ES-I3 (cell line): ENCODE measurements around the gene MYOG.

Experiments
- H3K36me3 ChIP-seq: 2 replicates; pipeline ENCODE4 v1.6.1; 2013; ENCODE audit warnings: mild to moderate bottlenecking, low read length, control low read depth, moderate library complexity; ENCODE audit not compliant: insufficient read depth
- H3K4me1 ChIP-seq: 2 replicates; pipeline ENCODE4 v1.6.1; 2013; ENCODE audit warnings: mild to moderate bottlenecking, control low read depth, low read length; ENCODE audit not compliant: insufficient read depth
- H3K9ac ChIP-seq: 2 replicates; pipeline ENCODE4 v1.6.1; 2013; ENCODE audit warnings: low read depth, mild to moderate bottlenecking, low read length, moderate library complexity
- H3K9me3 ChIP-seq: 2 replicates; pipeline ENCODE4 v1.6.1; 2013; ENCODE audit warnings: mild to moderate bottlenecking, low read length, moderate library complexity; ENCODE audit not compliant: control insufficient read depth, insufficient read depth

Gene MYOG

DNA sequence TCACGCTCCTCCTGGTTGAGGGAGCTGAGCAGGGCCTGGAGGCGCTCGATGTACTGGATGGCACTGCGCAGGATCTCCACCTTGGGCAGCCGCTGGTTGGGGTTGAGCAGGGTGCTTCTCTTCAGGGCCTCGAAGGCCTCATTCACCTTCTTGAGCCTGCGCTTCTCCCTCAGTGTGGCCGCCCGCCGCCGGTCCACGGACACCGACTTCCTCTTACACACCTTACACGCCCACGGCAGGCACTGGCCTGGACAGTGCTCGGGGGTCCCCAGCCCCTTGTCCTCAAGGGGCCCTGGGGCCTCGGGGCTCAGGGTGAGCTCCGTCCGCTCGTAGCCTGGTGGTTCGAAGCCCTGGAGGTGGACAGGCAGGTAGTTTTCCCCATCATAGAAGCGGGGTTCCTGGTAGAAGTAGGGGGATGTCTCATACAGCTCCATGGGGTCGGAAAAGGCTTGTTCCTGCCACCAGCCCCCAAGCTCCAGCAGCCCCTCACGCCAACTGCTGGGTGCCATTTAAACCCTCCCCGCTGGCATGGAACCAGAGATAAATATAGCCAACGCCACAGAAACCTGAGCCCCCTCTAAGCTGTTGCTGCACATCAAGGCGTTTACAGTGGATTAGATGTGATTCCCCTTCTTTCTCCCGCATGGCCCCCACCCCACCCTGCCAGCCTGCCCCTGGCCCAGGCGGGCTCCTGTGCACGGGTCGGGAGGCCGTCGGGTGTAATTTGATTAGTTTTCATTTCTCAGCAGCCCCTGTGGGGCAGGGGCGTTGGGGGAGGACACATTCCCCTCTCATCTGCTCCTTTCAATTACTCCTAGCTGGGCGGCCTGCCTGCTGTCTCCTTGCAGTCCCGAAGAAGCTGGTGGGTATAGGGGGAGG, at the start of gene MYOG:
Gene MYOG, minus strand, starts transcription at position 485 of the 879 bp plus-strand sequence. Its CDS starts 51 bp downstream, at position 434.
- H3K4me1 ChIP-seq, result peaks cover 9% of the 10 kb centered on the region
- no peaks in the 10 kb centered on the region for H3K9me3 ChIP-seq
- H3K9ac ChIP-seq, result no peak within 1 kb of the TSS
- no peaks in the 10 kb centered on the region for H3K36me3 ChIP-seq

DNA sequence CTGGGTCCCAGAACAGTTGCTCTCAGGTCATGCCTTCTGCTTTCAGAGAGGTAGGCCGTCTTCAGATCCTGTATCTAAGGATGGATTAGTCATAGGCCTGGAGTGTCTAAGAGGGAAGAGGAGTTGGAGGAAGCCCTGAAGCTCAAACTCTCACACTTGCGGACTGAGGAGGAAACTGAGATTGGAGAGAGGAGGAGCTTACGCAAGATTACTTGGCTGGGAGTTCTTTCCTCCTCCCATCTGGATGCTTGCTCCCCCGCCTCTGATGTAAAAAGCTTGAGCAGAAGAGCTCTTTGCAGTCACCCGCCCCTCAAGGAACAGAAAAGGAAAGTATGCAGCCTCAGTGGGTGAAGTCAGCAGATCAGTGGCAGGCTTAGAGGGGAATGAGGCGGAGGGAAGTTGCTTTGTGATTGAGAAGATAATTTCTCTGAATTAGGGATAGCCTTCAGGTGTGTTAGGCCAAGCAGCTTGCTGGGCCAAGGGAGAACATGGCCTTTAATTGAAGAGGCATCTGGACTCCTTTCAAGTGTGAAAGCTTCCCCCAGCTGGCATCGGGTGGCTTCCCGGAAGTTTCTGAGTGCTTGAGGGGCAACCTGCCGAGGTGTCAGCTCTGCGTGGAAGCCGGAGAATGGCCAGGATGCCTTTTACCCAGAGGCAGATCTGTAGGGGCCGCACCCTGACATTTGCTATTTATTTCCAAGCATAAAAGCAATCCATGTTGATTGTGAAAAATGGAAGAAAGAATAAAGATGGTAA, 48.3 kb upstream of the MYOG start:
- no peaks in the 10 kb centered on the region for H3K36me3 ChIP-seq
- H3K9me3 ChIP-seq, result no peaks in the 10 kb centered on the region
- peaks cover 18% of the 10 kb centered on the region for H3K4me1 ChIP-seq
- H3K9ac ChIP-seq, result no peak overlapping the region

DNA sequence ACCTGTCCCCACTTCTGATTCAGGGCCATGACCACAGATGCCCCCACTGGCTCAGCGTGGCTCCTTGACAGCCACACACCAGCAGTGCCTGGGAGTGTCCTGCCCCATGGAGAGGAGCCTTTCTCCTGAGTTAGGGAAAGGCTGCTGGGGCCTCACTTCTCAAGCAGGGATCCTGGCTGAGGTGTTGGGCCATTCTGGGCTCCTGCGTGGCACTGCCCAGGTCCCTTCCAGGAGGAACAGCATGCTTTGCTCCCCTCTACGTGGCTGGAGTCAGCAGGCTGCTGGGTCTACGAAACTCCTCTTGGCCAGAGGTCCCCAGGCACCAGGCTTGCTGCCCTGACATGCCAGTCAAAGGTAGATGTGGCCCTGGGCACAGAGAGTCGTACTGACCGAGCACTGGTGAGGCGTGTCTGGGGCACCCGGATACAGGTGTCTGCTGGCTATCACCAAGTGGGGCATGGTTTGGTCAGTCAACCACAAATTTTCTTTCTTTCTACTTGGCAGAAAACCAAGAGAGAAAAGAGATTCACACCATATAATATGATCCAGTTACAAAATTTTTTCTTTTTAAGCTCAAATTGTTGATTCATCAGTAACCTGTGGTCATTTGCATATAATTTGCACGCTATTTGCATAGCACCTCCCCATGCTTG, 45.9 kb upstream of the MYOG start:
- H3K9me3 ChIP-seq, result no peaks in the 10 kb centered on the region
- no peaks in the 10 kb centered on the region for H3K36me3 ChIP-seq
- H3K4me1 ChIP-seq, result peaks cover 19% of the 10 kb centered on the region
- no peak overlapping the region for H3K9ac ChIP-seq

DNA sequence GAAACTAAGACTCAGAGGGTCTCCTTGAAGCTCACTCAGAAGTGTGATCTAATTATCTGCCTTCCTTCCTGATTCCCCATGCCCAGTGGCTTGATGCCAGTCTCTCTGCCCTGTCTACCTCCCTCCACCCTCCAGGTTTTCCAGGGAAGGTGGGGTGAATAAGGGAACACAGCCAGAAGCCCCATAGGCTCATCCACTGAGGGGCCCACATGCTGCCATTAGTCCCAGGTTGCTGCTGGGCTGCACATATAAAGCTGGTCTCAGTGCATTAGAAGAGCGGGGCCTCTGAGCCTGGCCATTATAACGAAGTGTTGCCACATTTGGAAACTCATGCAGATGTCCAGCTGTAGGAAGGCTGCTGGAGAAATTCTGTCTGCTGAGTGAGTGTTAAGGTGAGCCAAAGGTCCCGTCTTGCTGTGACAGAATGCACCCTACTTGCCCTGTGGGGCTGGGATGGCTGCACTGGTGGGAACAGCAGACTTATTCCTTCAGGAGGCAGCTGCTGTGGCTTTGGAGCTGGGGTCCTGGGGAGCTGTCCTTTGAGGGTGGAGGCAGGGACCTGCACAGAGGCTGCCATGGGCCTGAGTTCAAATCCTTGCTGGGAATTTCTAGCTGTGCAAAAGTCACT, 44.7 kb upstream of the MYOG start:
- Histone ChIP-seq H3K36me3 (no peaks in the 10 kb centered on the region), H3K4me1 (peaks cover 25% of the 10 kb centered on the region), H3K9ac (no peak overlapping the region), H3K9me3 (no peaks in the 10 kb centered on the region)

DNA sequence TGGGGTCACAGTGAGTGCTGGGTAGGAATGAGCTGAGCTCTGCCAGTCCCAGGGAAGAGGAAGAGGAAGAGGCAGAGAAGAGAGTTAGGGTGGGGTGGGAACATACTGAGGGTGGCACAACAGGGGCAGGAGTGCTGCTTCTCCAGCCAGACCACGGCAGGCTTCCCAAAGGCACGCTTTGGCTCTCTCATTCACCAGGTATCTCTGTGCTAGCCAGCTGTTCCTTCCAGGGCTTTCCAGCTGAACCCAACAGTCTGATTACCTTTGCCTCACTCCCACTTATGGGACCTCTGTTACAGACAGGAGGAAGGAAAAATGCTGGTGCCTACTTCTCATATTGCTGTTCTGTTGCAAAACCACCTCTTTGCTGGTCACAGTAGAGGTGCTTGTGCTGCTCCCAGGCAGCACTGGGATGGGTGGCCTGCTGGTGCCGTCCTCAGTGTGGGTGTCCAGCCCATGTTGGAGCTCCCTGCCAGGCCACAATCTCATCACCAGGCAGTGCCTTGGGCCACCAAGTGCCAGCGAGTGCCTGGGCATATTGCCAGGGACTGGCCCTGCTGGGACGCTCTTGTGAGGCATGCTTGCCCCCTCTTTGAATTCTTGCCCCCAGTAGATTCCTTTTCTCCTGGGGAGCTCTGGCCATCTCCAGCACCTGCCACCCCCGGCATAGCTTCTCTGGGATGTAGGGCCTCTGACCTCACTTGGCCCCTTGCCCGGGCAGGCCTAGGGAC, 43.9 kb upstream of the MYOG start:
- no peaks in the 10 kb centered on the region for H3K36me3 ChIP-seq
- H3K4me1 ChIP-seq, result peaks cover 25% of the 10 kb centered on the region
- H3K9me3 ChIP-seq, result no peaks in the 10 kb centered on the region
- H3K9ac ChIP-seq, result no peak overlapping the region

DNA sequence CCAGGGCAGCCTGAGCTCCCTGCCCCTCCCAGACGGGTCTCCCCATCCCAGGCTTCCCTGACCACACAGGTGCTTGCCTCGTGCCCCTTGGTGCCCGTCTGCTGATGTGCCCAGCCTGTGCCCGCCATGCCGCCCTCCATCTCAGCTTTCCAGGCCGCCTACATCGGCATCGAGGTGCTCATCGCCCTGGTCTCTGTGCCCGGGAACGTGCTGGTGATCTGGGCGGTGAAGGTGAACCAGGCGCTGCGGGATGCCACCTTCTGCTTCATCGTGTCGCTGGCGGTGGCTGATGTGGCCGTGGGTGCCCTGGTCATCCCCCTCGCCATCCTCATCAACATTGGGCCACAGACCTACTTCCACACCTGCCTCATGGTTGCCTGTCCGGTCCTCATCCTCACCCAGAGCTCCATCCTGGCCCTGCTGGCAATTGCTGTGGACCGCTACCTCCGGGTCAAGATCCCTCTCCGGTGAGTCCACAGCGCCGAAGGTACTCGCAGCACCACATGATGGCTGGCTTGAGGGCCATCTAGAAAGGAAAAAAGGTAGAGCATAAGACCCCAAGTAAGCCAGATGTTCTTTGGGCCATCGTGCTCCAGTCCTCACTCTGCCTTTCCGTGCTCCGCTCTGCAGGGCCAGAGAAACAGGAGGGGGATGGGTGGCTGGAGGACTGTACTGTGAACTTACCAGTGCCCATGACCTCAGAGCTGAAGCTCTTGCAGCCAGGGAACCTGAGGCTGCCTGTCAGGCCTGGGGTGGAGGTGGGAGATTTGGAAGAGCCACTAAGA, 43.1 kb upstream of the MYOG start:
- Histone ChIP-seq H3K4me1 (peaks cover 19% of the 10 kb centered on the region), H3K36me3 (no peaks in the 10 kb centered on the region), H3K9me3 (no peaks in the 10 kb centered on the region), H3K9ac (peak overlapping the region; percentile 56; the same call in 1 of the 2 replicates)

DNA sequence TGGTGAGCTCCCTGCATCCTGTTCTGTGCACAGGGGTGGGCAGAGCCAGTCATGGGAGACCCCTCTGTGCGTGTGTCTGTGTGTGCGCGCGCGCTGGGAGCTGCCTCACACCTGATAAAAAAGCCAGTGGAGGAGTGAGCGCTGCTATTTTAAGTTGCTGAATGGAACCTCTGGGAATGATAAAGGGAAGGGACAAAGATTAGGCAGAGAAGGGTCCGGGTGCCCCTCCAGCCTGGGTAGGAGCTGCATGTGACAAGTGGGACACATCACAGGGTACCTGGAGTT, 42.6 kb upstream of the MYOG start:
- Histone ChIP-seq H3K4me1 (peaks cover 13% of the 10 kb centered on the region), H3K36me3 (no peaks in the 10 kb centered on the region), H3K9ac (peak overlapping the region; percentile 56; the same call in 1 of the 2 replicates), H3K9me3 (no peaks in the 10 kb centered on the region)

DNA sequence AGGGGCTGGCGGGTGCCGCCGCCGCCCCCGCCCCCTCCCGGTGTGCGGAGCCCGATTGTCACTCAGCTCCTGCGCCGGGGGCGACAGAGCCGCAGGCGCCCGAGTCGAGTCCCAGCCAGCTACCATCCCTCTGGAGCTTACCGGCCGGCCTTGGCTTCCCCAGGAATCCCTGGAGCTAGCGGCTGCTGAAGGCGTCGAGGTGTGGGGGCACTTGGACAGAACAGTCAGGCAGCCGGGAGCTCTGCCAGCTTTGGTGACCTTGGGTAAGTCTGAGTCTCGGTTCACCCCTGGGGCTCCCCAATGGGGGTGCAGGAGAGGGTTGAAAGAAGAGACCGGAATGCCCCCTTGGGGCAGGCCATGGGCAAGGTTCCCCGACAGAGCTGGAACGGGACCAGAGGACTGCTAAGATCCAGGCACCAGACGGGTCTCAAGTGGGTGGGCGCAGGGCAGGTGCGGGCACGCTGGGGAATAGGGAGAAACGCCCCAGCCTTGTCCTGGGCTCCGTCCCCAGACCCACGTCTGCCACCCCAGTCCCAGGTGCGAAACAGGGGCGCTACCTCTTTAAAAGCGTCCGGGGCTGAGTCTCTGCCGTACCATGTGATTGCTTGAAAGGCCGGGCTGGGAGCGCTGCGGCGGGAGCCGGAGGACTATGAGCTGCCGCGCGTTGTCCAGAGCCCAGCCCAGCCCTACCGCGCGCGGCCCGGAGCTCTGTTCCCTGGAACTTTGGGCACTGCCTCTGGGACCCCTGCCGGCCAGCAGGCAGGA, 42.0 kb upstream of the MYOG start, which contains the start of gene ADORA1:
Gene ADORA1, plus strand, starts transcription at position 61 of the 765 bp plus-strand sequence. CDS start 1,116 bp downstream, outside the sequence.
- Histone ChIP-seq H3K9me3 (no peaks in the 10 kb centered on the region), H3K4me1 (peaks cover 13% of the 10 kb centered on the region), H3K36me3 (no peaks in the 10 kb centered on the region), H3K9ac (peak within 1 kb of the TSS; percentile 56; the same call in 1 of the 2 replicates)

DNA sequence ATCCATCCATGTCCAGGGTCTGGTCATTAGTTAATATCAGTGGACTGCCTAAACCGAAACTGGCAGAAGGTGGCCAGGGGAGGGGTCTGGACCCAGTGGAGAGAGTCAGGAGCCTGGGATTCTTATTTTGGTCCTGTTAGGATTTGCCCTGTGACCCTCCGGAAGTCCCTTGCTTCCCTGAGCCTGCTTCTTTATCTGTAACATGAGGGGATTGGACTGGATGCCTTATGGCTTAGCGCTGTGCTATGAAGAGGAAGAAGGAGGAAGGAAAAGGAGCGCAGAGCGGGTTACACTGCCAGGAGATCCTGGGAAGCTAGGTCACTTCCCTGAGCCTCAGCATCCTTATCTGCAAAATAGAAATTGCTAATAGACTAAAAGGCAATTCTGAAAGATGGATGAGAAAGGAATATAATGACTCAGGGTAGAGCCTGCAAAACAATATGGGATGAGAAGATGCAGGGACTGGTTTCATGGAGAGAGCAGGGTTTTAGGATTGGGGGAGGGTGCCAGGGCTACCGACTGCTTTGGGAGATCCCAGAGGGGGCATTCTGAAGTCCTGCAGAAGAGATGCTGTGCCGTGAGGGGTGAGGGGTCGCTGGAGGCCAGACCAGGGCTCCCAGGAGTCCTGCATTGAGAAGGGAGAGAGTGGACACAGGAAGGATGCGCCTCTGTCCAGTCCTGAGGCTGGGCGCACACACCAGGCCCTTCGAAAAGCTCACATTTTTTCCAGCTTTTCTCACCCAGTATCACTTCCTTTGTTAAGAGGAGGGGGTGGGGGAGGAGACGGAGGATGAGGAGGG, 41.3 kb upstream of the MYOG start:
- Histone ChIP-seq H3K4me1 (peaks cover 13% of the 10 kb centered on the region), H3K36me3 (no peaks in the 10 kb centered on the region), H3K9ac (peak overlapping the region; percentile 56; the same call in 1 of the 2 replicates), H3K9me3 (no peaks in the 10 kb centered on the region)

DNA sequence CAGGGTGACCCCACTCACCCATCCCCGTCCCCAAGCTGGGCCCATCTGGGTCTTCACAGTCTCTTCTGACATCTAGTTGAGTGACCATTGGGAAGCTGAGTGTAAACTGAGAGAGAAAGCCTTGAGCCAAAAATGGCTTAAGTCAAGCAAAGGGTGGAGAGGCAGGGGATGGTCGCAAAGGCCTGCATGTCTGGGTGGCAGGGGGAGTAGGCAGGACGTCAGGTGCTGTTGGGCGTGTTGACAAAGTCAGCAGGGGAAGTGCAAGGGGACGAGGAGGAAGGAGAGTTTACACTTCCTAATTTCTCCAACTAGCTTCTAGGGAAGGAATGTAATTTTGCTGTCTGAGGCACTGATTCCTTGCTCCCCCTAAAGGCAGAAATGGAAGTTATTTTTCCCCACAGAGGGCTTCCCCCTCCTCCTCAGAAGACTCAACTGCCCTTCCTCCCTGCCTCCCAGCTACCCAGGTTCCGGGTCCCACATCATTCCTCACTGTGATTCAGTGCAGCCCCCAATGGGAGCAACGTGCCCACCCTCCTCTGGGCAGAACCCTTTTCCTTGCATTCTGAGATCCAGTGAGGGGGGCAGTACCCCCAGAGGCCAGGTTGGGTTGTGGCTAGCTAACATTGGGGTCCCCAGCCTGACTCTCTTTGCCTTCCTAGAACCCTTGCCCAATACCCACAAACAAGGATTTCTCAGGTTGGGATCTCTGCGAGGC, 40.5 kb upstream of the MYOG start:
- no peaks in the 10 kb centered on the region for H3K9me3 ChIP-seq
- peaks cover 13% of the 10 kb centered on the region for H3K4me1 ChIP-seq
- no peak overlapping the region for H3K9ac ChIP-seq
- no peaks in the 10 kb centered on the region for H3K36me3 ChIP-seq

DNA sequence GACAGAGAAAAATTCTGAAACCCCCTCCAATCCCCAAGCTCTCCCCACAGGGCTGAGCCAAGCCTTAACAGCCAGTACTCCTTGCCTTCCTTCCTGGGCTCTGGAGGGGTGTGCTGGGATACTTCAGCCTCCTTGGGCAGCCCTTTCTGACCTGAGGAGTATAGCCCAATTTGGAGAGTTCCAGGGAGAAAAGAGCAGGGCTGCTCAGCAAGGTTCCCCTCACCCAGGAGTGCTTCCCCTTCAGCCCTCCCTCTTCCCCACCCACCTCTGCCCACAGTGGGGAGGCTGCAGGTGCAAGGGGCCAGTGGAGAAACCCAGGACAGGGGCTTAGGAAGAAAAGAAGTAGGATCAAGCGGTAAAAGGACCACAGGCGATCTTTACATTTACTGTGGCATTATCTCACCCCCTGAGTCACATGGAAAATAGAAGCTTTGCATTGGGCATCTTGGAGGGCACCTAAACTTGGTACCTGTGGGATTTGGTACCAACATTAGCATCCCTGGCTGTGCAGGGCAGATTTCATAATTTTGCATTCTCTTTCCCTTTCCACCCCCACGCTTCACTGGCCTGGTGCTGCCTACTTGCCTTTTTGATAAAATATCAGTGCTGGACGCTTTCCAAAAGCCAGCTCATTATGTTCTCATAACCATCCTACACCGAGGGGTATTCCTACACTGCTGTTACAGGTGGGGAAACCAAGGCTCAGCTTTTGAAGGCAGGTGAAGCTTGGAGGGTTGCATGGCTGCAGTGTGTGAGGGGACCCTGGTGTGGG, 38.9 kb upstream of the MYOG start:
- Histone ChIP-seq H3K9me3 (no peaks in the 10 kb centered on the region), H3K9ac (no peak overlapping the region), H3K4me1 (peaks cover 13% of the 10 kb centered on the region), H3K36me3 (no peaks in the 10 kb centered on the region)
